Esophagus muscularis mucosa (tissue), 4 donors: ENCODE measurements around the gene DYNLRB1. TPM values are rescaled to one million over a fixed set of nuclear protein-coding genes. Genes with fewer than 3 reads are reported as not detected.
A peak's percentile ranks its signal among the peaks of the same experiment; 100 is the strongest.

Experiments used
- DNase-seq: peaks from one replicate; pipeline ENCODE4 v3.0.0-alpha.2; 2017; ENCODE audit errors: extremely low spot score
- H3K27ac ChIP-seq, 4 donors: fragments of 200-600 bp; sonication (generic); replicated peaks in 1 of 4; 1 replicate in 3 of 4; 2 replicates in 1 of 4; pipeline ENCODE4 v1.5.1; 2016 to 2019; ENCODE audit warnings: mild to moderate bottlenecking in 1 of 4
- H3K27me3 ChIP-seq, 4 donors: fragments of 200-600 bp; sonication (generic); one replicate each; pipeline versions ENCODE4 v1.5.1 to v1.6.0; 2016 to 2019
- H3K36me3 ChIP-seq, 4 donors: fragments of 200-600 bp; sonication (generic); one replicate each; pipeline ENCODE4 v1.5.1; 2016 to 2019
- H3K4me1 ChIP-seq, 4 donors: fragments of 200-600 bp; sonication (generic); one replicate each; pipeline ENCODE4 v1.5.1; 2016 to 2019
- H3K4me3 ChIP-seq, 4 donors: fragments of 200-600 bp; sonication (generic); 1 replicate in 2 of 4; 2 replicates in 2 of 4; pipeline ENCODE4 v1.5.1; 2016 to 2019; ENCODE audit warnings: mild to moderate bottlenecking in 4 of 4, moderate library complexity in 1 of 4
- H3K9me3 ChIP-seq, 4 donors: fragments of 200-600 bp; sonication (generic); 1 replicate in 3 of 4; 2 replicates in 1 of 4; pipeline ENCODE4 v1.5.1; 2016 to 2019
- EP300 ChIP-seq: sonication (generic); formaldehyde crosslinking; IDR thresholded peaks from one replicate; pipeline ENCODE4 v1.6.1; 2017; ENCODE audit warnings: antibody characterized with exemption
- POLR2A ChIP-seq: fragments of 450-650 bp; IDR thresholded peaks from one replicate; pipeline ENCODE4 v1.6.1; 2017; ENCODE audit warnings: antibody characterized with exemption, moderate library complexity, mild to moderate bottlenecking, low read depth
- POLR2AphosphoS5 ChIP-seq, 2 donors: sonication (generic); formaldehyde crosslinking; IDR thresholded peaks; one replicate each; pipeline ENCODE4 v1.6.1; 2017; ENCODE audit warnings: antibody characterized with exemption in 2 of 2
- WGBS: methylation state at CpG from one replicate; pipeline ENCODE4 v1.1.5; 2018; 5-methylcytosine and 5-hydroxymethylcytosine counted together
- intact Hi-C: fragments of 100-400 bp; cut with DNase I; formaldehyde crosslinking; loops from one replicate; pipeline ENCODE4 v1.15.1; 2023
- total RNA-seq, 4 donors: library from RNA; depleted of rRNA; stranded (reverse); fragments of >200 nt; gene quantifications; one replicate each; pipeline versions ENCODE4 v1.1.0 to v1.2.1, GENCODE V29; 2016
- TF ChIP-seq, protein P1 (sequence below), 3 experiments: fragments of 200-600 bp in 2 of 3; fragments of 450-650 bp in 1 of 3; sonication (generic) in 2 of 3; IDR thresholded peaks; one replicate each; pipeline ENCODE4 v1.5.1; 2017 to 2019; ENCODE audit warnings: antibody characterized with exemption in 3 of 3, mild to moderate bottlenecking in 2 of 3, moderate library complexity in 1 of 3

Gene DYNLRB1
- total RNA-seq, 4 donors from 2014 or later = 152 to 252 (median 191) TPM

DNA sequence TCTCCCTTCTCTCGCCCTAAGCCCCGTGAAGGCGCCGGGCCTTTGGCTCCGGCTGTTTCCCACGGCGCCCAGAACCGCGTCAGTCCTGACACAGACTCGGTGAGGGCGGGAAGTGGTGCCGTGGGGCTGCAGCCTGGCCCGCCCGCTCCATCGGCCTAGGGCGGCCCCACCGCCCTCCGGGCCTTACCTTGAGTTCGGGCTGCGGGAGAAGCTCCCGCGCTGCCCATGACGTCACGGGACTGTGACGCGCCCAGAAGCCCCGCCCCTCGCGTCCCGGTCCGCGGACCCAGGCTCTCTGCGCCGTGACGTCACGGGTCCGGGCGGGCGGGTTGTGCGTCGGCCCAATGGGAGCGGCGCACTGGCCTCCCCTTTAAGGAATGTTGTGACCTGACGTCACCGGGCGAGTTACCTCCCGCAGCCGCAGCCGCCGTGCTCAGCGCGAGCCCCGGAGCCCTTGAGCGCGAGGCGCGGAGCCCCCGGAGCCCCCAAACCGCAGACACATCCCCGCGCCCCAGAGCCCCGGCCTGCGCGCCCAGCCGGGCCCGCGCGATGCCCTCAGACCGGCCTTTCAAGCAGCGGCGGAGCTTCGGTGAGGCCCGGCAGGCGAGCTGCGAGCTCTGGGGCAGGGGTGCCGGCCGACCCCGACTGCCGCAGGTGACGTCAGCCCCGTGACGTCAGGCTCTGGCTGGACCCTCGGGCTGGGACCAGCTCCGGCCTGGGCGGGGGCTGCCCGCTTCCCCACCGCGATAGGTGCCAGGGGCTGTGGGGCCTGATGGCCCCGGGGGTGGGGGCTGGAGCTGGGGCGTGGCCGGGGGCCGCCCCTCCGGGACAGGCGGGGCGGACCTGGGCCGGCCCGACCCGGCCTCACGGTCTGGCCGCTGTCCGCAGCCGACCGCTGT, 42.3 kb downstream of the DYNLRB1 start, which contains the start of gene MAP1LC3A:
TSS of gene MAP1LC3A (plus strand) at position 399 of the 899 bp plus-strand sequence. CDS start at position 550, 151 bp downstream.
- TF ChIP-seq, protein P1, sequence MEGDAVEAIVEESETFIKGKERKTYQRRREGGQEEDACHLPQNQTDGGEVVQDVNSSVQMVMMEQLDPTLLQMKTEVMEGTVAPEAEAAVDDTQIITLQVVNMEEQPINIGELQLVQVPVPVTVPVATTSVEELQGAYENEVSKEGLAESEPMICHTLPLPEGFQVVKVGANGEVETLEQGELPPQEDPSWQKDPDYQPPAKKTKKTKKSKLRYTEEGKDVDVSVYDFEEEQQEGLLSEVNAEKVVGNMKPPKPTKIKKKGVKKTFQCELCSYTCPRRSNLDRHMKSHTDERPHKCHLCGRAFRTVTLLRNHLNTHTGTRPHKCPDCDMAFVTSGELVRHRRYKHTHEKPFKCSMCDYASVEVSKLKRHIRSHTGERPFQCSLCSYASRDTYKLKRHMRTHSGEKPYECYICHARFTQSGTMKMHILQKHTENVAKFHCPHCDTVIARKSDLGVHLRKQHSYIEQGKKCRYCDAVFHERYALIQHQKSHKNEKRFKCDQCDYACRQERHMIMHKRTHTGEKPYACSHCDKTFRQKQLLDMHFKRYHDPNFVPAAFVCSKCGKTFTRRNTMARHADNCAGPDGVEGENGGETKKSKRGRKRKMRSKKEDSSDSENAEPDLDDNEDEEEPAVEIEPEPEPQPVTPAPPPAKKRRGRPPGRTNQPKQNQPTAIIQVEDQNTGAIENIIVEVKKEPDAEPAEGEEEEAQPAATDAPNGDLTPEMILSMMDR (IDR thresholded peaks at IDR 0.05) = no peak
- peak; percentile 37 for TF ChIP-seq POLR2A
- TF ChIP-seq POLR2AphosphoS5 (IDR thresholded peaks at IDR 0.05) = peak; percentile 94 to 96
- no peak for TF ChIP-seq EP300
- Histone ChIP-seq H3K27ac (peak within 1 kb of the TSS; percentile 97 to 99 (median 99)), H3K36me3 (peaks cover 0 to 15% (median 8%) of the 10 kb centered on the region in 4 donors), H3K27me3 (peaks cover 0 to 3% (median 0%) of the 10 kb centered on the region in 4 donors), H3K4me1 (peaks cover 18 to 27% (median 26%) of the 10 kb centered on the region in 4 donors), H3K9me3 (no peaks in the 10 kb centered on the region), H3K4me3 (peak within 1 kb of the TSS; percentile 78 to 98 (median 90))
- DNase-seq = peak; percentile 99
- intact Hi-C loops = no loop called here
- WGBS = 0% methylated on average over 12 of the region's 103 CpGs

DNA sequence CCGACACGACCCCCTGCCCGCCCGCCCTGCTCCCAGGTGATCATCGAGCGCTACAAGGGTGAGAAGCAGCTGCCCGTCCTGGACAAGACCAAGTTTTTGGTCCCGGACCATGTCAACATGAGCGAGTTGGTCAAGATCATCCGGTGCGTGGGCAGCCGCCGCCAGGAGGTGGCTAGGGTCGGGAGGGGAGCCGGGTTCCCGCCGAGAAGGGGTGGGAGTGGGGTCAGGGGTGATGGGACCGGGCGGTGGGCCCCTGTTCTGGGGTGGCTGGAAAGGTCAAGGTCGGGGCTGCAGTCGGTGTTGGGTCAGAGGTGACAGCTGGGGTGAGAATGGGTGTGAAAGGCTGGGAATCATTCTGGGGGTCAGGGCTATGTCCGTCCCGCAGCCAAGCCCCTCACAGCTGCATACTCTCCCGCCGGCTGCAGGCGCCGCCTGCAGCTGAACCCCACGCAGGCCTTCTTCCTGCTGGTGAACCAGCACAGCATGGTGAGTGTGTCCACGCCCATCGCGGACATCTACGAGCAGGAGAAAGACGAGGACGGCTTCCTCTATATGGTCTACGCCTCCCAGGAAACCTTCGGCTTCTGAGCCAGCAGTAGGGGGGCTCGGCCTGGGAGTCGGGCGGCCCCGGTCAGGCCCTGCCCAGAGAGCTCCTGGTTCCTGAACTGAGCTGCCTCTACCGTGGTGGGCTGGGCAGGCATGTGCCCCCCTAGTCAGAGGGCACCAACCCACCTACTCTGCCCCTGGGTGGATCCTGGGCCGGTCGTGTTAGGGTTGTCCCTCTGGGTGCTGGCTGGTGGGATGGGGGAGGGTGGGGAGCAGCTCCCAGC, 43.3 kb downstream of the DYNLRB1 start:
- no peak for DNase-seq
- 27% methylated on average over 17 of the region's 43 CpGs for WGBS
- intact Hi-C loops = loop anchor here (5.0 kb wide), 1 partner anchor 148 kb away; no protein-coding TSS in a partner anchor

DNA sequence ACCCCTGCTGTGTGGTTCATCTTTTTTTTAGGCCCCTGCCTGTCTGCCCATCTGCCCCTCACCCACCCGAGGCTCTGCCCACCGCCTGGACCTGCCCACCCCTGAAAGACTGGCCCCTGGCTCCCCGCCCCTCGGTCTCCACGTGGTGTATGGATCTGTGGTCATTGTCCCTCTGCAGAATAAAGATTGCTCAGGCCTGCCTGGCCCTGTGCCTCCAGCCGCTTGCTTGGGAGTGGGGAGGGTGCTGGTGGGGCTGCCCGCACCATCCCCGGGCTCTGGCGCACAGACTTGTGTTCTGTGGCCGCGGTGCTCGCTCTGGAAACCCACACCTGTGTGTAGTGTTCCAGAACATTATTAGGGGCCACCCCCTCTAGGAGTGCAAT, 43.9 kb downstream of the DYNLRB1 start:
- peak overlapping the region; percentile 97 to 99 (median 99) for H3K27ac ChIP-seq
- no peak for DNase-seq
- peaks cover 0 to 15% (median 8%) of the 10 kb centered on the region in 4 donors for H3K36me3 ChIP-seq
- no peaks in the 10 kb centered on the region for H3K9me3 ChIP-seq
- intact Hi-C loops = loop anchor here (5.0 kb wide), 1 partner anchor 147 kb away; no protein-coding TSS in a partner anchor
- WGBS = 67% methylated on average over 2 of the region's 12 CpGs
- no peak for TF ChIP-seq POLR2AphosphoS5 (IDR thresholded peaks at IDR 0.05)
- TF ChIP-seq, protein P1 (IDR thresholded peaks at IDR 0.05) = no peak
- H3K27me3 ChIP-seq = peaks cover 0 to 3% (median 0%) of the 10 kb centered on the region in 4 donors
- H3K4me1 ChIP-seq = peaks cover 14 to 27% (median 22%) of the 10 kb centered on the region in 4 donors
- no peak overlapping the region for H3K4me3 ChIP-seq

More for the DNA sequence above, 43.3 kb downstream of the DYNLRB1 start:
- H3K36me3 ChIP-seq = peaks cover 0 to 15% (median 8%) of the 10 kb centered on the region in 4 donors
- peak overlapping the region; percentile 78 to 98 (median 90) for H3K4me3 ChIP-seq
- peaks cover 0 to 3% (median 0%) of the 10 kb centered on the region in 4 donors for H3K27me3 ChIP-seq
- H3K9me3 ChIP-seq = no peaks in the 10 kb centered on the region
- H3K27ac ChIP-seq = peak overlapping the region; percentile 97 to 99 (median 99)
- peaks cover 14 to 27% (median 22%) of the 10 kb centered on the region in 4 donors for H3K4me1 ChIP-seq
- TF ChIP-seq, protein P1 (IDR thresholded peaks at IDR 0.05) = peak in 1 of 3 experiments; percentile 17
- no peak for TF ChIP-seq POLR2AphosphoS5 (IDR thresholded peaks at IDR 0.05)

DNA sequence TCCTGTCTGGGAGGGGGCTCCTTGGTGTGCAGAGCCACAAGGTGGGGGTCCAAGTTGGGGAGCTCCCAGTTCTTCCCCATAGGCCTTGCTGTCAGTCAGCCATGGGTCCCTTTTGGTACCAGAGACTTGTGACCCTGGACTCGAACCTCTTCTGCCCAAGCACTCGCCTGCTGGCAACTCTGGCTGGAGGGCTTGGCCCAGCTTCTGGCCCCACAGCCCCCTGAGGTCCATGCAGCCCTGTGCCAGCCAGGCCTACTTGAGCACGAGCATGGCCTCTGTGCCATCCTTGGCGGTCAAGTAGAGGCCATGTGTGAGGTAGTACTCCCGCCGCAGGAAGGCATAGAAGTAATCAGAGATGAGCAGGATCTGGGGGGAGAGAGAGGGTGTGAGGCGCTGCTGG, 44.4 kb downstream of the DYNLRB1 start:
- intact Hi-C loops = loop anchor here (5.0 kb wide), 1 partner anchor 147 kb away; no protein-coding TSS in a partner anchor
- WGBS = 94% methylated on average over 5 of the region's 7 CpGs

More for the DNA sequence above, 44.4 kb downstream of the DYNLRB1 start:
- no peak for TF ChIP-seq EP300
- TF ChIP-seq, protein P1 (IDR thresholded peaks at IDR 0.05) = no peak
- no peak for TF ChIP-seq POLR2AphosphoS5 (IDR thresholded peaks at IDR 0.05)
- TF ChIP-seq POLR2A = no peak
- Histone ChIP-seq H3K9me3 (no peaks in the 10 kb centered on the region), H3K4me1 (peaks cover 14 to 27% (median 22%) of the 10 kb centered on the region in 4 donors), H3K27ac (peak overlapping the region in 3 of 4 donors; percentile 13 to 99 (median 97)), H3K4me3 (no peak overlapping the region), H3K27me3 (peaks cover 0 to 3% (median 0%) of the 10 kb centered on the region in 4 donors), H3K36me3 (peaks cover 0 to 15% (median 8%) of the 10 kb centered on the region in 4 donors)
- DNase-seq = no peak
